ENCODE data around the gene MAB21L3.

GRCh38 chr1:116147972-116148371 is 36.8 kb downstream of the MAB21L3 start:
- TF ChIP-seq CTCF (IDR thresholded peaks at IDR 0.05) (no peak), POLR2A (IDR thresholded peaks at IDR 0.05) (no peak)

All from suprapubic skin (tissue), 3 donors.